ENCODE data around the gene TBX2. TPM values are rescaled to one million over a fixed set of nuclear protein-coding genes. Genes with fewer than 3 reads are reported as not detected.

Gene TBX2
- total RNA-seq, 1 experiment from 2014 or later: not detected

- no peak for DNase-seq (ENCODE audit: low spot score)
- intact Hi-C loops (cut with micrococcal nuclease; ENCODE audit: unreplicated experiment): no loop called here
- POLR2A ChIA-PET (ENCODE audit: low non-redundant PET): no interaction called here
- CTCF ChIA-PET: no interaction called here
- Histone ChIP-seq H3K27me3 (replicated peaks; ENCODE audit: insufficient read depth, low read depth, low read length, poor library complexity) (peaks cover 81% of the 10 kb centered on the region), H3K4me3 (ENCODE audit: low read depth, low read length, poor library complexity, severe bottlenecking) (peak overlapping the region; percentile 23), H3K27ac (ENCODE audit: low read depth, low read length, poor library complexity, severe bottlenecking) (no peak overlapping the region), H3K9me3 (ENCODE audit: low read depth, low read length, poor library complexity, severe bottlenecking) (no peaks in the 10 kb centered on the region), H3K4me1 (ENCODE audit: insufficient read depth, low read length, poor library complexity, severe bottlenecking) (peaks cover 11% of the 10 kb centered on the region), H3K36me3 (ENCODE audit: insufficient read depth, low read length, poor library complexity, severe bottlenecking) (no peaks in the 10 kb centered on the region)
- BruUV-seq (replicated peaks): no TSS peak
- TF ChIP-seq EZH2 (IDR thresholded peaks at IDR 0.05; ENCODE audit: borderline replicate concordance, low read depth, low read length, poor library complexity, severe bottlenecking) (peak; percentile 82), CTCF (conservative IDR thresholded peaks at IDR 0.05; ENCODE audit: low read depth, low read length) (no peak)
Observed at GRCh38 chr17:61404913-61405685, 5.5 kb downstream of the TBX2 start.

- POLR2A ChIA-PET (ENCODE audit: low non-redundant PET): no interaction called here
- H3K27ac ChIP-seq (ENCODE audit: low read depth, low read length, poor library complexity, severe bottlenecking): no peak overlapping the region
- TF ChIP-seq EZH2 (IDR thresholded peaks at IDR 0.05; ENCODE audit: borderline replicate concordance, low read depth, low read length, poor library complexity, severe bottlenecking): no peak
- TF ChIP-seq CTCF (conservative IDR thresholded peaks at IDR 0.05; ENCODE audit: low read depth, low read length): no peak
Observed at GRCh38 chr17:61405686-61406536, 6.3 kb downstream of the TBX2 start.

GRCh38 chr17:61406537-61406845 is 6.8 kb downstream of the TBX2 start:
- no peak for TF ChIP-seq EZH2 (IDR thresholded peaks at IDR 0.05; ENCODE audit: borderline replicate concordance, low read depth, low read length, poor library complexity, severe bottlenecking)
- no peak for TF ChIP-seq CTCF (conservative IDR thresholded peaks at IDR 0.05; ENCODE audit: low read depth, low read length)
- no peak overlapping the region for H3K4me3 ChIP-seq (ENCODE audit: low read depth, low read length, poor library complexity, severe bottlenecking)
- intact Hi-C loops (cut with micrococcal nuclease; ENCODE audit: unreplicated experiment): no loop called here
- POLR2A ChIA-PET (ENCODE audit: low non-redundant PET): no interaction called here
- CTCF ChIA-PET: interaction anchor here (0.8 kb wide), 1 partner anchor 686 kb away, joined by 12 read pairs; no protein-coding TSS in a partner anchor
- H3K27me3 ChIP-seq (replicated peaks; ENCODE audit: insufficient read depth, low read depth, low read length, poor library complexity): peaks cover 77% of the 10 kb centered on the region
- H3K27ac ChIP-seq (ENCODE audit: low read depth, low read length, poor library complexity, severe bottlenecking): no peak overlapping the region
- no peaks in the 10 kb centered on the region for H3K36me3 ChIP-seq (ENCODE audit: insufficient read depth, low read length, poor library complexity, severe bottlenecking)
- BruUV-seq (replicated peaks): no TSS peak
- no peaks in the 10 kb centered on the region for H3K9me3 ChIP-seq (ENCODE audit: low read depth, low read length, poor library complexity, severe bottlenecking)
- H3K4me1 ChIP-seq (ENCODE audit: insufficient read depth, low read length, poor library complexity, severe bottlenecking): peaks cover 23% of the 10 kb centered on the region
- DNase-seq (ENCODE audit: low spot score): no peak

More at GRCh38 chr17:61405686-61406536, 6.3 kb downstream of the TBX2 start:
- no peak for DNase-seq (ENCODE audit: low spot score)
- no TSS peak for BruUV-seq (replicated peaks)
- Histone ChIP-seq H3K27me3 (replicated peaks; ENCODE audit: insufficient read depth, low read depth, low read length, poor library complexity) (peaks cover 82% of the 10 kb centered on the region), H3K4me3 (ENCODE audit: low read depth, low read length, poor library complexity, severe bottlenecking) (no peak overlapping the region), H3K4me1 (ENCODE audit: insufficient read depth, low read length, poor library complexity, severe bottlenecking) (peaks cover 19% of the 10 kb centered on the region), H3K9me3 (ENCODE audit: low read depth, low read length, poor library complexity, severe bottlenecking) (no peaks in the 10 kb centered on the region), H3K36me3 (ENCODE audit: insufficient read depth, low read length, poor library complexity, severe bottlenecking) (no peaks in the 10 kb centered on the region)
- CTCF ChIA-PET: interaction anchor here (0.8 kb wide), 1 partner anchor 685 kb away, joined by 12 read pairs; no protein-coding TSS in a partner anchor
- intact Hi-C loops (cut with micrococcal nuclease; ENCODE audit: unreplicated experiment): no loop called here

All from A673 (cell line).